Endothelial cell (in vitro differentiated cells): Measurements from ENCODE around the gene SET. TPM values are rescaled to one million over a fixed set of nuclear protein-coding genes. Genes with fewer than 3 reads are reported as not detected.

Experiments used
- DNase-seq: peaks from one replicate; pipeline ENCODE4 v3.0.0; 2021; ENCODE audit warnings: low spot score
- H3K27ac Mint-ChIP-seq: one replicate; pipeline ENCODE4 v1.8.0; 2021; ENCODE audit warnings: mixed read lengths, inconsistent platforms; ENCODE audit not compliant: unreplicated experiment
- H3K27me3 Mint-ChIP-seq: one replicate; pipeline ENCODE4 v1.8.0; 2021; ENCODE audit warnings: mild to moderate bottlenecking, moderate library complexity, mixed read lengths, inconsistent platforms; ENCODE audit not compliant: unreplicated experiment
- H3K36me3 Mint-ChIP-seq: one replicate; pipeline ENCODE4 v1.8.0; 2021; ENCODE audit warnings: mild to moderate bottlenecking, low read depth, mixed read lengths, inconsistent platforms; ENCODE audit not compliant: unreplicated experiment
- H3K4me1 Mint-ChIP-seq: one replicate; pipeline ENCODE4 v1.8.0; 2021; ENCODE audit warnings: mild to moderate bottlenecking, mixed read lengths, inconsistent platforms; ENCODE audit not compliant: unreplicated experiment
- H3K4me3 Mint-ChIP-seq: one replicate; pipeline ENCODE4 v1.8.0; 2021; ENCODE audit warnings: mild to moderate bottlenecking, mixed read lengths, inconsistent platforms; ENCODE audit not compliant: unreplicated experiment
- H3K9me3 Mint-ChIP-seq: one replicate; pipeline ENCODE4 v1.8.0; 2021; ENCODE audit warnings: mixed read lengths, inconsistent platforms; ENCODE audit not compliant: unreplicated experiment
- CTCF ChIP-seq: fragments of 200-600 bp; sonication (generic); IDR thresholded peaks from one replicate; pipeline ENCODE4 v1.5.0; 2021; ENCODE audit warnings: antibody characterized with exemption; ENCODE audit not compliant: unreplicated experiment
- total RNA-seq: library from RNA; stranded (reverse); fragmentation: NEBNext Ultra II Directional; extraction: Animal tissue kit (Norgen Biotek cat#: 25700); gene quantifications from one replicate; pipeline ENCODE4 v1.2.1, GENCODE V29; 2021; ENCODE audit not compliant: unreplicated experiment

Gene SET
- total RNA-seq, 1 donor from 2014 or later = 420 TPM

DNA sequence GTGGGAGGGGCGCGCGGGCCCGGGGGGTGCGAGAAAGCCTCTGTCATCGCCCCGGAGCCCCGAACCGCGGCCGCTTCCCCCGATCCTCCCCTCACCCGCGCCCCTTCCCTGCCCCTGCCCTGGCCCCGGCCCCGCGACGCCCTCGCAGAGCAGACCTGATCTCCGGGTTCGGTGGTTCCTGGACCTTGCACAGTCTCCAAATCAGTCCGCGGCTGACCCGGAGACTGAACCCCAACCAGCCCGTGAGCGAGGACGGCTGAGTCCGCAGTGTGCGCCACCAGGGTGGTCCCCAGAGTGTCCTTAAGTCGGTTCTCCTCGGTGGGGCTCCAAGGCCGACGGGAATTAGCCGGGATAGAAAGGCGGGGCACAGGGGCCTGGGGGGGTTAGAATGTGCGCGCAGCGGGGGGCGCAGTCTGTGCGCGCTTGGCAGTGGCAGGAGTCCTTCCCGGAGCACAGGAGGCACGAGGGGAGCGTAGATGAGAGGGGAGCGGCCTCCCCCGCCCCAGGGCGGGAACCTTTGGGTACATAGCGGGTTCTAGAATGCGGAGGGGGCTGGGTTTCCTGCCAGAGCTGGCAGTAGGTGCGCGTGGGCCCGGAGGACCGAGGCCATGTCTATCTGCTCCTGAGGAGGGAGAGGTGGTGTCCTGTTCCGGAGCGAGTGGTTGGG, 14.1 kb downstream of the SET start:
- no peaks in the 10 kb centered on the region for H3K9me3 Mint-ChIP-seq
- H3K36me3 Mint-ChIP-seq = no peaks in the 10 kb centered on the region
- DNase-seq = no peak
- no peak overlapping the region for H3K27ac Mint-ChIP-seq
- TF ChIP-seq CTCF = no peak
- H3K4me1 Mint-ChIP-seq = no peaks in the 10 kb centered on the region
- H3K4me3 Mint-ChIP-seq = peak overlapping the region; percentile 88
- peaks cover 3% of the 10 kb centered on the region for H3K27me3 Mint-ChIP-seq

- H3K27ac Mint-ChIP-seq = no peak overlapping the region
- peaks cover 3% of the 10 kb centered on the region for H3K27me3 Mint-ChIP-seq
- no peak for TF ChIP-seq CTCF
- H3K4me1 Mint-ChIP-seq = no peaks in the 10 kb centered on the region
- H3K9me3 Mint-ChIP-seq = no peaks in the 10 kb centered on the region
- peak overlapping the region; percentile 88 for H3K4me3 Mint-ChIP-seq
- H3K36me3 Mint-ChIP-seq = no peaks in the 10 kb centered on the region
- DNase-seq = no peak
These were observed 14.8 kb downstream of the SET start for GRCh38 chr9:128703616-128704355.

DNA sequence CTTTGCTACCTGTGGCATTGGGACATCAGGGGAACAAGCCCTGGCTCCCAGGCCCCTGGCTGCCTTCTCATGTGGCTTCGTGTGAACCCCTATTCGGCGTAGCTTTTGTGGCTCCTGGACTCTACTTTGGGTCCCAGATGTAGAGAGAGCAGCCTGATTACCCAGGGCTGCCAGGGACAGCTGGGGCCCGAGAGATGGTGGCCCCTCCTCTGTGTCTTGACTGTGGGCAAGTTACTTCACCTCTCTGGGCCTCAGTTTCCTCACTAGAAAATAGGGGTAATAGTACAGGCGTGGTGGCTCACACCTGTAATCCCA, 15.3 kb downstream of the SET start:
- no peaks in the 10 kb centered on the region for H3K36me3 Mint-ChIP-seq

DNA sequence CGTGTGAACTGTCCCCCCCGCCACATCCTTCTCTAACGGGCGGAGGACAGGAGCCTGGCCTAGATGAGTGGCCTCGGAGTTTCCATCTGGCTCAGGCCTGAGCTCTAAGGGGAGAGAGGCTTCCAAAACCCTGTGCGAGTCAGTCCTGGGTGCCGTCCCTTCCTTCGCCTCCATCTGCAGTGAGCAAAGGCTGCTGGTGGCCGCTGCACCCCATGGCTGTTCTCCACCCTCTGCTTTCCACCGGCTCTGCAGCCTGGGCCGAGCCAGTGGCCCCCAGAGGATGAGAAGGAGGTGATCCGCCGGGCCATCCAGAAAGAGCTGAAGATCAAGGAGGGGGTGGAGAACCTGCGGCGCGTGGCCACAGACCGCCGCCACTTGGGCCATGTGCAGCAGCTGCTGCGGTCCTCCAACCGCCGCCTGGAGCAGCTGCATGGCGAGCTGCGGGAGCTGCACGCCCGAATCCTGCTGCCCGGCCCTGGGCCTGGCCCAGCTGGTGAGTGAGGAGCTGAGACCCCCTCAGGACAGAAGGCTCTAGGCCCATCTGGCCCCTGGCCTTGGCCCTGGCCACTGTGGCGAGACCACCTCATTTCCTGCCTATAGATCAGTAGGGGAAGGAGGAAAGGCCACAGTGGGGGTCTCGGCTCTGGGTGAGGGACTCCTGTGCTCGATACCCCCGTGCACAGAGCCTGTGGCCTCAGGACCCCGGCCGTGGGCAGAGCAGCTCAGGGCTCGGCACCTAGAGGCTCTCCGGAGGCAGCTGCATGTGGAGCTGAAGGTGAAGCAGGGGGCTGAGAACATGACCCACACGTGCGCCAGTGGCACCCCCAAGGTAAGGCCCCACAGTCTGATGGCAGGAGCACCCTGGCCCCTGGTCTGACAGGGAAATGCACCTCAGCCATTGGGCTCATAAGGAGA, 16.3 kb downstream of the SET start:
- no peak for DNase-seq

More for the DNA sequence above, 15.3 kb downstream of the SET start:
- no peak for DNase-seq
- Mint-ChIP-seq H3K27ac (no peak overlapping the region), H3K9me3 (no peaks in the 10 kb centered on the region), H3K27me3 (peaks cover 3% of the 10 kb centered on the region), H3K4me3 (no peak overlapping the region), H3K4me1 (no peaks in the 10 kb centered on the region)
- no peak for TF ChIP-seq CTCF

More for the DNA sequence above, 16.3 kb downstream of the SET start:
- Mint-ChIP-seq H3K36me3 (no peaks in the 10 kb centered on the region), H3K27ac (no peak overlapping the region), H3K9me3 (no peaks in the 10 kb centered on the region), H3K4me3 (no peak overlapping the region), H3K4me1 (no peaks in the 10 kb centered on the region), H3K27me3 (peaks cover 3% of the 10 kb centered on the region)
- TF ChIP-seq CTCF = no peak
